K562 (cell line): ENCODE results near the gene FLAD1. TPM values are rescaled to one million over a fixed set of nuclear protein-coding genes. Genes with fewer than 3 reads are reported as not detected.

Experiments
- ELF1 ChIP-seq: fragments of 200-800 bp; sonication (Bioruptor generic); IDR thresholded peaks from 2 replicates; pipeline ENCODE4 v1.6.1; 2016; ENCODE audit warnings: missing genetic modification characterization, missing compliant biosample characterization
- ESRRA ChIP-seq: fragments of 450-650 bp; IDR thresholded peaks from 2 replicates; pipeline ENCODE4 v1.6.1; 2014; ENCODE audit warnings: low read depth, mild to moderate bottlenecking, moderate library complexity, borderline replicate concordance
- JUNB ChIP-seq: fragments of 450-650 bp; formaldehyde crosslinking; conservative IDR thresholded peaks from 2 replicates; pipeline ENCODE4 v1.4.0; 2020; ENCODE audit warnings: mild to moderate bottlenecking
- MCM2 ChIP-seq: fragments of 450-650 bp; IDR thresholded peaks from 2 replicates; pipeline ENCODE4 v1.6.1; 2017; ENCODE audit warnings: low read depth, mild to moderate bottlenecking
- MCM7 ChIP-seq, 2 experiments: fragments of 450-650 bp; IDR thresholded peaks; 2 replicates each; pipeline ENCODE4 v1.6.1; 2016 to 2018
- PTBP1 ChIP-seq: fragments of 200-400 bp; formaldehyde crosslinking; IDR thresholded peaks from 2 replicates; pipeline ENCODE4 v1.6.1; 2017; ENCODE audit warnings: low read depth, low read length
- ZNF133 ChIP-seq: fragments of 250-450 bp; sonication (Bioruptor Pico); IDR thresholded peaks from 2 replicates; pipeline ENCODE4 v1.4.0; 2020; ENCODE audit warnings: mild to moderate bottlenecking
- polyA plus RNA-seq, 8 experiments: library from polyadenylated mRNA; depleted of rRNA in 4 of 8; stranded (reverse) in 5 of 8; unstranded in 3 of 8; fragments of >200 nt; fragmentation: Nextera tagmentation in 2 of 8; fragmentation: Illumina TruSeq in 1 of 8; extraction: Ambion mirVana in 2 of 8; extraction: Trizol in 1 of 8; gene quantifications; 2 replicates each; pipeline versions ENCODE4 v1.2.1 to v1.2.3, GENCODE V29; 2011 to 2014; ENCODE audit warnings: inconsistent platforms in 1 of 8, missing spikeins in 1 of 8
- total RNA-seq, 7 experiments: library from RNA; depleted of rRNA in 6 of 7; stranded (reverse); fragments of >200 nt in 6 of 7; fragmentation: Illumina TruSeq in 2 of 7; extraction: Trizol in 2 of 7; gene quantifications; 2 replicates each; pipeline versions ENCODE4 v1.2.1 to v1.2.3, GENCODE V29; 2011 to 2021; ENCODE audit warnings: low replicate concordance in 1 of 7
- TF ChIP-seq, protein P1 (sequence below): sonication (generic); formaldehyde crosslinking; IDR thresholded peaks from 2 replicates; pipeline ENCODE4 v1.8.0; 2022; ENCODE audit warnings: missing genetic modification reagents, mild to moderate bottlenecking, moderate library complexity, borderline replicate concordance
- TF ChIP-seq, protein P2 (sequence below): fragments of 200-800 bp; sonication (Bioruptor generic); IDR thresholded peaks from 2 replicates; pipeline ENCODE4 v1.6.1; 2017; ENCODE audit warnings: missing genetic modification characterization, missing compliant biosample characterization
- TF ChIP-seq, protein P3 (sequence below), 2 experiments: fragments of 450-650 bp; IDR thresholded peaks; 2 replicates each; pipeline ENCODE4 v1.6.1; 2016; ENCODE audit warnings: mild to moderate bottlenecking in 2 of 2, borderline replicate concordance in 1 of 2, low read depth in 1 of 2, moderate library complexity in 1 of 2
- TF ChIP-seq, protein P4 (sequence below): fragments of 250-450 bp; sonication (Bioruptor Pico); IDR thresholded peaks from 2 replicates; pipeline ENCODE4 v1.8.0; 2022; ENCODE audit warnings: moderate library complexity, mild to moderate bottlenecking, inconsistent platforms
- TF ChIP-seq, protein P5 (sequence below): sonication (generic); formaldehyde crosslinking; IDR thresholded peaks from 2 replicates; pipeline ENCODE4 v1.8.1; 2023; ENCODE audit warnings: mild to moderate bottlenecking, missing genetic modification reagents, moderate library complexity

FLAD1 gene
- total and polyA plus RNA-seq, 9 of the 15 experiments (the other 6 are each of a cell fraction or from before 2014, with no cell fraction given) = 24.9 to 85.8 (median 67.0) TPM

DNA sequence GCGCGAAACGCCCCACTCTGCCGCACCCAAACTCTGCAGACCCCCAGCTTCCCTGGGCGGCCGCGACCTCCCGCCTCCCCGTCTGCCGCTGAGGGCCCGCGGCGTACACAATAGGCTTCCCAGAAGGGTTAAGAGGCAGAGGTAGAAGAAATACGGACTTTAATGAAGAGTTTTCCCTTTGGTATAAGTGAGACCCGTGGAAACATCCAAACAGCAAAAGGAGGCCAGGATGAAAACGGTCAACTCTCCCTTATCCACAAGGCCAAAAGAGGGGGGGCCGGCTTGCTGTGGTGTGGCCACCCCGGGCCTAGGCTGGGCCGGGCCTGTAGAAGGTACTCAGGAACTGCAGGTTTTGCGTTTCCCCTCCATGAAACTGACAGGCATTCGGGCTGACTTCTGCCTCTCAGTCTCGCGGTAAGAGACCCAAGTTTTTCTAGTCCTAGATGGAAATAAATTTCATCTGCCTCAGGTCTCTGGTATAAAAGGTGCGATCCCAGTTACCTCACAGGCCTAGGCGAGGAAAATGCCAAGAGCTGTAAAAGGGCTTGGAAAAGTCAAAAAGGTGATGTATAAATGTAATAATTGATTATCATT is 20.9 kb upstream of the FLAD1 start (continued):
- TF ChIP-seq MCM2 = no peak
- TF ChIP-seq, protein P1, sequence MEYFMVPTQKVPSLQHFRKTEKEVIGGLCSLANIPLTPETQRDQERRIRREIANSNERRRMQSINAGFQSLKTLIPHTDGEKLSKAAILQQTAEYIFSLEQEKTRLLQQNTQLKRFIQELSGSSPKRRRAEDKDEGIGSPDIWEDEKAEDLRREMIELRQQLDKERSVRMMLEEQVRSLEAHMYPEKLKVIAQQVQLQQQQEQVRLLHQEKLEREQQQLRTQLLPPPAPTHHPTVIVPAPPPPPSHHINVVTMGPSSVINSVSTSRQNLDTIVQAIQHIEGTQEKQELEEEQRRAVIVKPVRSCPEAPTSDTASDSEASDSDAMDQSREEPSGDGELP (CRISPR knock-in tag) = no peak
- no peak for TF ChIP-seq PTBP1
- no peak for TF ChIP-seq JUNB (CRISPR knock-in tag)
- TF ChIP-seq, protein P2, sequence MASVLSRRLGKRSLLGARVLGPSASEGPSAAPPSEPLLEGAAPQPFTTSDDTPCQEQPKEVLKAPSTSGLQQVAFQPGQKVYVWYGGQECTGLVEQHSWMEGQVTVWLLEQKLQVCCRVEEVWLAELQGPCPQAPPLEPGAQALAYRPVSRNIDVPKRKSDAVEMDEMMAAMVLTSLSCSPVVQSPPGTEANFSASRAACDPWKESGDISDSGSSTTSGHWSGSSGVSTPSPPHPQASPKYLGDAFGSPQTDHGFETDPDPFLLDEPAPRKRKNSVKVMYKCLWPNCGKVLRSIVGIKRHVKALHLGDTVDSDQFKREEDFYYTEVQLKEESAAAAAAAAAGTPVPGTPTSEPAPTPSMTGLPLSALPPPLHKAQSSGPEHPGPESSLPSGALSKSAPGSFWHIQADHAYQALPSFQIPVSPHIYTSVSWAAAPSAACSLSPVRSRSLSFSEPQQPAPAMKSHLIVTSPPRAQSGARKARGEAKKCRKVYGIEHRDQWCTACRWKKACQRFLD (CRISPR knock-in tag) = no peak
- TF ChIP-seq, protein P3, sequence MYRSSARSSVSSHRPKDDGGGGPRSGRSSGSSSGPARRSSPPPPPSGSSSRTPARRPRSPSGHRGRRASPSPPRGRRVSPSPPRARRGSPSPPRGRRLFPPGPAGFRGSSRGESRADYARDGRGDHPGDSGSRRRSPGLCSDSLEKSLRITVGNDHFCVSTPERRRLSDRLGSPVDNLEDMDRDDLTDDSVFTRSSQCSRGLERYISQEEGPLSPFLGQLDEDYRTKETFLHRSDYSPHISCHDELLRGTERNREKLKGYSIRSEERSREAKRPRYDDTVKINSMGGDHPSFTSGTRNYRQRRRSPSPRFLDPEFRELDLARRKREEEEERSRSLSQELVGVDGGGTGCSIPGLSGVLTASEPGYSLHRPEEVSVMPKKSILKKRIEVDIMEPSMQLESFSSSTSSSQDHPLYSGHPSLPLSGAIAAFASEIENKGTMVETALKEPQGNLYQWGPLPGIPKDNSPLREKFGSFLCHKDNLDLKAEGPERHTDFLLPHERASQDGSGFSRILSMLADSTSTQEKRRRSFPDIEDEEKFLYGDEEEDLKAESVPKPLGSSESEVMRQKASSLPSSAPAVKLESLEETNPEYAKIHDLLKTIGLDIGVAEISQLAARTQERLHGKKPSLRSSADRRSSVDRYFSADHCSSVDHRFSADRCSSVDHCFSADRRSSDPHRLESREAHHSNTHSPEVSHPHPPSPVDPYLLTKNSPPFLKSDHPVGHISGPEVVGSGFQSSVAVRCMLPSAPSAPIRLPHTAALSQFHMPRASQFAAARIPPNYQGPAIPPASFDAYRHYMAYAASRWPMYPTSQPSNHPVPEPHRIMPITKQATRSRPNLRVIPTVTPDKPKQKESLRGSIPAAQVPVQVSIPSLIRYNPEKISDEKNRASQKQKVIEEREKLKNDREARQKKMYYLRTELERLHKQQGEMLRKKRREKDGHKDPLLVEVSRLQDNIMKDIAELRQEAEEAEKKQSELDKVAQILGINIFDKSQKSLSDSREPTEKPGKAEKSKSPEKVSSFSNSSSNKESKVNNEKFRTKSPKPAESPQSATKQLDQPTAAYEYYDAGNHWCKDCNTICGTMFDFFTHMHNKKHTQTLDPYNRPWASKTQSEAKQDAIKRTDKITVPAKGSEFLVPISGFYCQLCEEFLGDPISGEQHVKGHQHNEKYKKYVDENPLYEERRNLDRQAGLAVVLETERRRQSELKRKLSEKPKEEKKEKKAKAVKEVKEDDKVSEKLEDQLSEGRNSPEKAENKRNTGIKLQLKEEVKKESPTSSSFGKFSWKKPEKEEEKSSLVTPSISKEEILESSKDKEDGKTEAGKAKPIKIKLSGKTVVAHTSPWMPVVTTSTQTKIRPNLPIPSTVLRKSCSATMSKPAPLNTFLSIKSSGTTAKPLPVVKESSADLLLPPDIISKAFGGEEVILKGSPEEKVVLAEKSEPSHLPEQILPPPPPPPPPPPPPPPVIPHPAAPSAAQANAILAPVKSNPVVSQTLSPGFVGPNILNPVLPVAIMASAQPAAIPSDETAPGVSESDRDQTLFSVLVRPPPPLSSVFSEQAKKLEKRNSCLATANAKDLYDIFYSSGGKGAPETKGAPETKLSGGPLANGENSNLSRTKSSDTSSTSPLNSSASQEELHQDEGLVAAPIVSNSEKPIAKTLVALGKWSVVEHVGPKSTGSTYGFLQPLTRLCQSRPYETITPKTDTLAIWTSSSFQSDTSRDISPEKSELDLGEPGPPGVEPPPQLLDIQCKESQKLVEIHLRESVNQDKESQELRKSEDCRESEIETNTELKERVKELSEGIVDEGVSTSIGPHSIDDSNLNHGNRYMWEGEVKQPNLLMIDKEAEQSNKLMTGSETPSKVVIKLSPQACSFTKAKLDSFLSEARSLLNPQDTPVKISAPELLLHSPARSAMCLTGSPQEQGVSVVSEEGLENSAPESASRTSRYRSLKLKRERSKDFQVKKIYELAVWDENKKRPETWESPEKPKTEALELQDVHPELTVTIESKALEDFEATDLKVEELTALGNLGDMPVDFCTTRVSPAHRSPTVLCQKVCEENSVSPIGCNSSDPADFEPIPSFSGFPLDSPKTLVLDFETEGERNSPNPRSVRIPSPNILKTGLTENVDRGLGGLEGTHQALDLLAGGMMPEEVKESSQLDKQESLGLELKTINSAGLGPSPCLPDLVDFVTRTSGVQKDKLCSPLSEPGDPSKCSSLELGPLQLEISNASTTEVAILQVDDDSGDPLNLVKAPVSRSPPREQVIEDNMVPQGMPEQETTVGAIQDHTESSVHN (IDR thresholded peaks at IDR 0.05; ENCODE audit: borderline replicate concordance in 1 of 2, low read depth in 1 of 2) = no peak
- no peak for TF ChIP-seq ZNF133 (CRISPR knock-in tag)
- TF ChIP-seq, protein P4, sequence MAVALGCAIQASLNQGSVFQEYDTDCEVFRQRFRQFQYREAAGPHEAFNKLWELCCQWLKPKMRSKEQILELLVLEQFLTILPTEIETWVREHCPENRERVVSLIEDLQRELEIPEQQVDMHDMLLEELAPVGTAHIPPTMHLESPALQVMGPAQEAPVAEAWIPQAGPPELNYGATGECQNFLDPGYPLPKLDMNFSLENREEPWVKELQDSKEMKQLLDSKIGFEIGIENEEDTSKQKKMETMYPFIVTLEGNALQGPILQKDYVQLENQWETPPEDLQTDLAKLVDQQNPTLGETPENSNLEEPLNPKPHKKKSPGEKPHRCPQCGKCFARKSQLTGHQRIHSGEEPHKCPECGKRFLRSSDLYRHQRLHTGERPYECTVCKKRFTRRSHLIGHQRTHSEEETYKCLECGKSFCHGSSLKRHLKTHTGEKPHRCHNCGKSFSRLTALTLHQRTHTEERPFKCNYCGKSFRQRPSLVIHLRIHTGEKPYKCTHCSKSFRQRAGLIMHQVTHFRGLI (CRISPR knock-in tag) = no peak
- TF ChIP-seq ESRRA = no peak
- no peak for TF ChIP-seq MCM7 (IDR thresholded peaks at IDR 0.05)
- TF ChIP-seq, protein P5, sequence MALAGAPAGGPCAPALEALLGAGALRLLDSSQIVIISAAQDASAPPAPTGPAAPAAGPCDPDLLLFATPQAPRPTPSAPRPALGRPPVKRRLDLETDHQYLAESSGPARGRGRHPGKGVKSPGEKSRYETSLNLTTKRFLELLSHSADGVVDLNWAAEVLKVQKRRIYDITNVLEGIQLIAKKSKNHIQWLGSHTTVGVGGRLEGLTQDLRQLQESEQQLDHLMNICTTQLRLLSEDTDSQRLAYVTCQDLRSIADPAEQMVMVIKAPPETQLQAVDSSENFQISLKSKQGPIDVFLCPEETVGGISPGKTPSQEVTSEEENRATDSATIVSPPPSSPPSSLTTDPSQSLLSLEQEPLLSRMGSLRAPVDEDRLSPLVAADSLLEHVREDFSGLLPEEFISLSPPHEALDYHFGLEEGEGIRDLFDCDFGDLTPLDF = no peak
- no peak for TF ChIP-seq ELF1 (tag)
